ENCODE results near the gene SCGN. TPM values are rescaled to one million over a fixed set of nuclear protein-coding genes. Genes with fewer than 3 reads are reported as not detected.

The SCGN gene
- total and polyA plus RNA-seq, 2 of the 4 experiments (the other 2 are of a cell fraction), result not detected

DNA sequence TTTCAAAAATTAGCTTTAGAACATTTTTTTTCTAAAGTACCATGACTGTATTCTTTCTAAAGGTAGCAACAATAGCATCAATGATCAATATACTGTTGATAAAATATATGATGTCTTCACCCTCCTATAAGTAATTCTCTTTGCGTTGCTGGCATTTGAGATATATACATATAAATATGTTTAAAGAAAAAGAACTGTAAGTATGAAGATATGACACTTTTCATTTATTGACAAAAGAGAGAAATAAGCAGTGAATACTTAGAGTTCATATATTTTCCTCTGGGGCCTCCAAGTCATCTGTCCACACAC lies 49.4 kb upstream of the SCGN start:
- in situ Hi-C loops (cut with MboI; ENCODE audit: low sequenced_read_pairs), result loop anchor here (25.0 kb wide), 1 partner anchor 1015 kb away; no protein-coding TSS in a partner anchor
- Histone ChIP-seq H3K14ac (replicated peaks; ENCODE audit: low read depth, low read length) (no peak overlapping the region), H3K9me1 (ENCODE audit: insufficient read depth, low read length) (no peaks in the 10 kb centered on the region), H4K91ac (ENCODE audit: insufficient read depth, low read depth, low read length) (no peak overlapping the region), H2AK9ac (replicated peaks; ENCODE audit: low read depth, low read length, poor library complexity) (no peak overlapping the region), H2BK120ac (ENCODE audit: low read depth, low read length) (no peak overlapping the region), H3K27ac (ENCODE audit: insufficient read depth, low read length) (no peak overlapping the region), H4K5ac (ENCODE audit: low read depth, low read length) (no peak overlapping the region), H3K4me2 (ENCODE audit: low read depth, low read length) (no peak overlapping the region), H3K27me3 (ENCODE audit: control insufficient read depth, insufficient read depth, low read length) (no peaks in the 10 kb centered on the region), H3K9me3 (ENCODE audit: control insufficient read depth, insufficient read depth, low read length) (no peaks in the 10 kb centered on the region), H3K9ac (ENCODE audit: low read depth, low read length) (no peak overlapping the region), H2AFZ (replicated peaks; ENCODE audit: low read length, poor library complexity) (no peak overlapping the region), H3K79me1 (ENCODE audit: low read depth in 1 of 2, low read length in 2 of 2) (no peaks in the 10 kb centered on the region), H4K8ac (ENCODE audit: low read depth in 2 of 2, low read length in 2 of 2) (no peak overlapping the region), H3K56ac (ENCODE audit: extremely low read depth, insufficient read depth, low read length) (no peak overlapping the region), H3K4me1 (ENCODE audit: control insufficient read depth, insufficient read depth, low read length) (no peaks in the 10 kb centered on the region), H3K36me3 (ENCODE audit: control insufficient read depth, insufficient read depth, low read length) (no peaks in the 10 kb centered on the region), H2BK20ac (ENCODE audit: low read depth, low read length) (no peak overlapping the region), H2BK15ac (ENCODE audit: low read depth, low read length) (no peak overlapping the region), H2BK5ac (ENCODE audit: low read depth, low read length, poor library complexity, severe bottlenecking) (no peak overlapping the region), H2AK5ac (ENCODE audit: low read depth, low read length) (no peak overlapping the region), H3K4ac (ENCODE audit: low read depth, low read length) (no peak overlapping the region), H3K4me3 (ENCODE audit: insufficient read depth, low read depth, low read length) (no peak overlapping the region), H3K23ac (ENCODE audit: low read depth, low read length) (no peak overlapping the region), H4K20me1 (ENCODE audit: insufficient read depth, low read length) (no peaks in the 10 kb centered on the region), H3K18ac (ENCODE audit: low read depth, low read length) (no peak overlapping the region)
- dilution Hi-C loops (cut with HindIII; ENCODE audit: low sequenced_read_pairs, unreplicated experiment), result no loop called here
- ChIA-PET POLR2A (ENCODE audit: unreplicated experiment) (no interaction called here), CTCF (no interaction called here)
- ATAC-seq (ENCODE audit: low read depth), result no peak
- BruUV-seq (replicated peaks), result no TSS peak
- WGBS, 2 experiments (ENCODE audit: extremely low coverage in 2 of 2, insufficient read length in 1 of 2), result no CpG with 5 or more reads among the region's 1 CpG
- intact Hi-C loops (cut with micrococcal nuclease), result loop anchor here (1.0 to 5.0 kb wide), 5 partner anchors 337 to 1020 kb away; no protein-coding TSS in a partner anchor
- TF ChIP-seq POLR2A (IDR thresholded peaks at IDR 0.05; ENCODE audit: low read depth, low read length), result no peak
- no peak for TF ChIP-seq RAD21 (IDR thresholded peaks at IDR 0.05; ENCODE audit: low read length)
- no peak for TF ChIP-seq RFX5 (IDR thresholded peaks at IDR 0.05; ENCODE audit: low read depth, low read length)
- TF ChIP-seq, protein P1, sequence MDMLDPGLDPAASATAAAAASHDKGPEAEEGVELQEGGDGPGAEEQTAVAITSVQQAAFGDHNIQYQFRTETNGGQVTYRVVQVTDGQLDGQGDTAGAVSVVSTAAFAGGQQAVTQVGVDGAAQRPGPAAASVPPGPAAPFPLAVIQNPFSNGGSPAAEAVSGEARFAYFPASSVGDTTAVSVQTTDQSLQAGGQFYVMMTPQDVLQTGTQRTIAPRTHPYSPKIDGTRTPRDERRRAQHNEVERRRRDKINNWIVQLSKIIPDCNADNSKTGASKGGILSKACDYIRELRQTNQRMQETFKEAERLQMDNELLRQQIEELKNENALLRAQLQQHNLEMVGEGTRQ (IDR thresholded peaks at IDR 0.05; ENCODE audit: low read depth, low read length), result no peak
- no peak for TF ChIP-seq CHD1 (IDR thresholded peaks at IDR 0.05; ENCODE audit: low read depth, low read length)
- no peak for TF ChIP-seq RCOR1 (IDR thresholded peaks at IDR 0.05; ENCODE audit: insufficient replicate concordance, low read length)
- no peak for TF ChIP-seq MAZ (IDR thresholded peaks at IDR 0.05; ENCODE audit: borderline replicate concordance, low read depth, low read length)
- no peak for TF ChIP-seq FOS (IDR thresholded peaks at IDR 0.05; ENCODE audit: low read depth, low read length)
- TF ChIP-seq, protein P2, sequence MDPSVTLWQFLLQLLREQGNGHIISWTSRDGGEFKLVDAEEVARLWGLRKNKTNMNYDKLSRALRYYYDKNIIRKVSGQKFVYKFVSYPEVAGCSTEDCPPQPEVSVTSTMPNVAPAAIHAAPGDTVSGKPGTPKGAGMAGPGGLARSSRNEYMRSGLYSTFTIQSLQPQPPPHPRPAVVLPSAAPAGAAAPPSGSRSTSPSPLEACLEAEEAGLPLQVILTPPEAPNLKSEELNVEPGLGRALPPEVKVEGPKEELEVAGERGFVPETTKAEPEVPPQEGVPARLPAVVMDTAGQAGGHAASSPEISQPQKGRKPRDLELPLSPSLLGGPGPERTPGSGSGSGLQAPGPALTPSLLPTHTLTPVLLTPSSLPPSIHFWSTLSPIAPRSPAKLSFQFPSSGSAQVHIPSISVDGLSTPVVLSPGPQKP (IDR thresholded peaks at IDR 0.05; ENCODE audit: borderline replicate concordance, low read depth, low read length), result no peak
- TF ChIP-seq BHLHE40 (IDR thresholded peaks at IDR 0.05; ENCODE audit: low read depth, low read length), result no peak
- no peak for TF ChIP-seq MXI1 (IDR thresholded peaks at IDR 0.05; ENCODE audit: borderline replicate concordance, low read depth, low read length)
- no peak for TF ChIP-seq MAFK (IDR thresholded peaks at IDR 0.05; ENCODE audit: low read depth, low read length)
- no peak for DNase-seq
